Posterior vena cava (tissue), 2 donors: ENCODE measurements around the gene TMEM14C. TPM values are rescaled to one million over a fixed set of nuclear protein-coding genes. Genes with fewer than 3 reads are reported as not detected.

ENCODE experiments used
- DNase-seq: peaks from one replicate; pipeline ENCODE4 v3.0.0-alpha.2; 2020; ENCODE audit warnings: low spot score
- intact Hi-C, 2 donors: fragments of 100-400 bp; cut with DNase I; formaldehyde crosslinking; loops; one replicate each; pipeline versions ENCODE4 v1.14.1 to v1.14.2; 2022 to 2023
- long read RNA-seq, 2 donors: library from polyadenylated mRNA; unstranded; transcript quantifications; one replicate each; pipeline ENCODE4 v2.0.0, GENCODE V29; 2020 to 2021
- total RNA-seq, 2 donors: library from RNA; stranded (reverse); fragmentation: NEBNext Ultra II Directional; extraction: Animal tissue kit (Norgen Biotek cat#: 25700); gene quantifications; one replicate each; pipeline ENCODE4 v1.2.1, GENCODE V29; 2021
- donor health status: DM: yes; HTN: yes; CAD: no.
- donor health status: DM: yes; HTN: yes; CAD: no.

TMEM14C gene
- 100 to 1,000 TPM in 1 of 2 donors, 10 to 100 TPM in 1; 92.0 to 105 TPM for total RNA-seq
- long read RNA-seq, donor 1, transcript TMEM14C-201 (6 exons, 1,113 nt), result major isoform, 24 of 29 reads
- long read RNA-seq, donor 1, partial matches to known transcripts, result 1 of 29 reads
- long read RNA-seq, donor 1, other reads (novel, unspliced or antisense), result 2 of 29 reads
- long read RNA-seq, donor 2, transcript TMEM14C-201 (6 exons, 1,113 nt), result major isoform, 86 of 97 reads
- long read RNA-seq, donor 2, partial matches to known transcripts, result 0 of 97 reads
- long read RNA-seq, donor 2, other reads (novel, unspliced or antisense), result 4 of 97 reads

DNA sequence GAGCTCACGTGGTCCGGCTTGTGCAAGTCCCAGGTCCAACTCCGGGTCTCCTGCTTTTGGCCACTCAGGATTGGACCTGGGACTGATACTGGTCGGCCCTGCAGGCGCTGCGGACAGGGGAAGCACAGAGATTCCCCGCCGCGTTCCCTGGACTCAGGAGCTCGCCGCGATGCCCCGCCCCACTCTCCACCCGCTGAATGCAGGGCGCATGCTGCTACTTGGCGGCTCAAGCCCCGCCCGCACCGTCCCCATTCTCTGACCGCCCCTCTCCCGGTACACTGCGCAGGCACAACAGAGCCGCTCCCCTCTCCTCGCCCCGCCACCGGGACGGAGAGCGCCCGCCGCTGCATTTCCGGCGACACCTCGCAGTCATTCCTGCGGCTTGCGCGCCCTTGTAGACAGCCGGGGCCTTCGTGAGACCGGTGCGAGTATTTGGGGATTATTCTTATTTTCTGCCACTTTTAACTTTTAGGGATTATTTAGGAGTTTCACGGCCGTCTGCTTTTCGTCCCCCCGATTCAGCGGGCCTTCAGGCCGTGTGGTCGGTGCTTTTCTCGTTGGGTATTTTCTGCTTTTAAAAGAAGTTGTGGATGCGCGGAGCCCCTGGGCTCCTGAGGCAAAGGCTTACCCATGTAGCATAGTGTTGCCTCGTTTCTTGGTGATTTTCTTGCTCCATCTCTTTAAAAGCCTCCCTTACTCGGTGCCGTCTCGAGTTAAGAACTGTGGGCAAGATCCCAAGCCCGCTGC lies at the start of gene TMEM14C:
TMEM14C (plus strand) TSS at position 251 of the 747 bp plus-strand sequence. CDS start 1,544 bp downstream, outside the sequence.
- peak; percentile 100 for DNase-seq
- intact Hi-C loops, result no loop called here

DNA sequence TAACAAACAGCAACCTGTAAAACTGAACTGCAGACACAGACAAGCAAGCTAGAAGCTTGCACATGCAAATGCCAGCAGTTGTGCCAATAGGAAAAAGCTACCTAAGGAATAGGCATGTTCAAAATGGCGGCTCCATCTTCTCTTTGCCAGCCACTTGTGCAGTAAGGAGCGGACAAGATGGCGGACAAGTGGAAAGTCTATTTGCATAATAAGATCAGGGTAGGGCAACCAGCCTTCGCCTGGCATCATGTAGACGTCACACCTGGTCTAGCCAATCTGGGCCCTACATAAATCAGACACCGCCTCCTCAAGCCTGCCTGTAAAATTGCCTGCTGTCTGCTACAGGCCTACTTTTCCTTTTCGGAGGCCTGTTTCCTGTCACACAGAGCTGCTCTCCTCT lies 46.5 kb upstream of the TMEM14C start:
- no peak for DNase-seq
- intact Hi-C loops, result no loop called here

DNA sequence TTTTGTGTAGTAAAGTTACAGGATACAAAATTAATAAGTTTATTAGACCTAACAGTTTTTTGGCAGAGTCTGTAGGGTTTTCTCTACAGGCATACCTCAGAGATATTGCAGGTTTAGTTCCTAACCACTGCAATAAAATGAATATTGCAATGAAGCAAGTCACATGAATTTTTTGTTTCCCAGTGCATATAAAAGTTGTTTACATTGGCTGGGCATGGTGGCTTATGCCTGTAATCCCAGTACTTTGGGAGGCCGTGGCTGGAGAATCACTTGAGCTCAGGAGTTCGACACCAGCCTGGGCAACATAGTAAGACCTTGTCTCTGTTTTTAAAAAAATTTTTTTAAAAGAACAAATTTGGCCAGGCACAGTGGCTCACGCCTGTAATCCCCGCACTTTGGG lies 44.4 kb upstream of the TMEM14C start:
- intact Hi-C loops, result no loop called here
- no peak for DNase-seq

DNA sequence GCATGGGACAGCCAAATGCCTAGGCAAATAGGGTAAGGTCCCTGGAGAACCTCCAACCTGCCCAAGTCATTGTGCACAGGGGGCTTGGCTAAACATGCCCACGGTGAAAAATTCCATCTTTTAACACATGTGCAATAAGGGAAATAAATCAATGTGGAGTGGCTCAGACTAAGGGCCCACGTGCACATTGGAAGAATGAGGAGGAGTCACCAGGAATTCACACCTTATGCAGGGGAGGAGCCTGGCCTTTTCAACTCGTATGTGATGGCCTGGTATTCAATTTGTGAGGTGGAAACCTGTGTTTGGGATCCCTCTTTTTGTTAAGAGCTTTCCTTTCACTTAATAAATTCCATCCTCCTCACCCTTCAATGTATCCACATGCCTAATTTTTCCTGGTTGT lies 41.1 kb upstream of the TMEM14C start:
- intact Hi-C loops, result no loop called here
- no peak for DNase-seq

DNA sequence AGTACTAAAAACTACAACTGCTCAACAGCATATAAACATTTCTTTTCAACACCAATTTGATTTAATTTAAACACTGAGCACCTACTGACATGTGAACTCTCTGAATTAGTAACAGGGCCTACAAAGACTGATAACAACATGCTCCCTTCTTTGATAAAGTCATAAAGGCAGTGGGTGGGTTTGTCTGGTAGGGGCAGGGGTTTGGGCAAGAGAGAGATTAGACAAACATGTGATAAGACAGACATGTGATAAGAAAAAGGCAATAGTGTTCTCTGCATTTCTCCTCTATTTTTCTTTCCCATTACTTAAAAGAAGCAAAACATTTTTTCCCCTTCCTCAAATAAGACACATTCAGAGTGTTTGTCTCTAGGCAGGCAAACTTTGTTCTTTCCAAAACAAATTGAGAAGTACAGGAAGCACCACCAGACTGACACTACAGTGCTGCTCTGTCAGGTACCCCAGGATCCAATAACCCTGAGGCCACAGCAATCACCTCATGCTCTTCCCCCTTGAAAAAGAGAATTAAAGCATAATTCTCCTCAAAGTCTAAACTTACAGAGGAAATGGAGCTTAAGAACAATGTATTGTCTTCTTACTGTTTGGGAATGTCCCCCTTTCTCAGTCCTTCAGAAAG lies 40.4 kb upstream of the TMEM14C start:
- no peak for DNase-seq
- intact Hi-C loops, result no loop called here

DNA sequence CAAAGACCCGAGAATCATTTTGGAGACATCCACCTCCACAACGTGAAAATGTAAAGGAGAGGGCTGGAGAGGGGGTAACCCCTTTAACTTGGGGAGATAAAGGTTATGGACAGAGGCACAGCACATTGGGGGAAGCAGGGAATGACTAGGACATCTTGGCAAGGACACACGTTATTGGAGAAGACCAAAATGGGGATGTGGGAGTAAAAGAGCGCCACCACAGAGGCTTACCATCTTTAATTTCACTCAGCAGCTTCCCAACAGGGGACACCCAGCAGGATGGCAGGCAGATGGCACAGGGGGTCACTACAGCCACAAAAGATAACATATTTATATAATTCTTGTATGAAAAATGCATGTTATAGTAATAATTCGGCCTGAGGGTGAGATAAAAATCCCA lies 38.3 kb upstream of the TMEM14C start:
- no peak for DNase-seq
- intact Hi-C loops, result no loop called here

DNA sequence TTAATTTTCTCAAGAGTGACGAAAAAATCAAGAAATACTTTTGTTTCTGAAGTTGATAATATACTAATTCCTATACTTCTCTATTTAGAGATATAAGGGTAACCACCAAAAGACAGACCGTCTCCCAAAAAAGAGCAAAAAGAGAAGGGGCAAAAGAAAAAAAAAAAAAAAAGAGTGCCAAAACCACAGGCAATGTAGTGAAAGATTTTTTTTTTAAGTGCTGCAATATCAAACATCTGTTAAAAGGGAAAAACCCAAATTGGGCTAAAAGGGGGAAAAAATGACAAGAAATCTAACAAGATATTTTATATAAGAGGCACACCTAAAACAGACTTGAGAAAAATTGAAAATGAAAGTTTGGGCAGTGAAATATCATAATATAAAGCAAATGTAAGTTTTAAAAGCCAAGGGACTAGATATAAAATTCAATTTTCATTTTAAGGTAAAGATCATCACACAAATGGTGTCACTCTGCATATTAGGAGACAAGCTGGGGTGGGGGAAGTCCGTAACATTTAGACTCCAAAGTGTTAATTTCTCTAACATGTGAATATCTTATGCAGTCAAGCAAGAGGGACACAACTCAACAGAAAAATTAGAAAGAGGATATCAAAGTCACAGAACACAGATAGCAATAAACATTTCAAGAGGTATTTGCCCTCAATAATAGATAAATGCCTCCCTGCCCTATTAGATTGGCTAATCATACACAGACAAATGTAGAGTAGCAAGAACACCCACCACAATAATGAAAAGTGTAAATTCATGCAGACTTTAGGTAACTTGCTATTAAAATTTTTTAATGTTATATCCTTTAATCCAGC lies 37.6 kb upstream of the TMEM14C start:
- intact Hi-C loops, result no loop called here
- no peak for DNase-seq

DNA sequence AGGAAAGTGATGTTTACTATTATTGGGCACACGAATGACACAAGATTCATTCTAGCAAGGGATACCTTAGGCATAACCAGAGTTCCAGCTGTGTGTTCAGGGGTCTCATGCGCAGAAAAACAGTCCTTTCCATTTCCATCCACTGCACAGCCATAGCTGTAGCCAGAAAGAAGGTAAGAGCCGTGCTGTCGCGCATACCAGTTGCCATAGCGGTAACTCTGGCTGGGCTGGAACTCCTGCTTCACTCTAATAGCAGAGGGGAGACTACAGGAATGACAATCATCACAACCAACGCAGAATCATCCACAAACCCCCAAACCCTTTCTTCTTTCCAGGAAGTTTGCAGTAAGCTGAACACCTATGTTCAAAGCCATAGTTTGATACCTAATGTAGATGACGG lies 36.0 kb upstream of the TMEM14C start:
- no peak for DNase-seq
- intact Hi-C loops, result no loop called here

DNA sequence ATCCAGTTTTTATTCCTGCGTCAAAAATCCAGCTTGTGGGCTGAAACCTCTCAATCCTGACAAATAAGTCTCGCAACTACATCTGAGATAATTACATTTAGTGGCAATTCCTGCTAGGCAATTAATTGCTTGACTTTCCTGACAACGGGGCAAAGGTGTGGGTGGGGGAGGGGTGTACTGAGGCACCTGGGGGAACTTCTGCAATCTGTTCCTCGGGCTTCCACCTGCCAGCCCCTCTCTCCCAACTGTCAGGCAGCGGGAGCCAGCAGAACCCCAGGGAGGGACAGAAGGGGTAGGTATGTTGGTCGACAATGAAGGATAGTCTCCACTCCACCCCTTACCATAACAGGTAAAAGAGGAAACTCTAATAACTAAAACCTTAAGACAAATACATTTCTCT lies 35.3 kb upstream of the TMEM14C start:
- intact Hi-C loops, result no loop called here
- DNase-seq, result no peak

DNA sequence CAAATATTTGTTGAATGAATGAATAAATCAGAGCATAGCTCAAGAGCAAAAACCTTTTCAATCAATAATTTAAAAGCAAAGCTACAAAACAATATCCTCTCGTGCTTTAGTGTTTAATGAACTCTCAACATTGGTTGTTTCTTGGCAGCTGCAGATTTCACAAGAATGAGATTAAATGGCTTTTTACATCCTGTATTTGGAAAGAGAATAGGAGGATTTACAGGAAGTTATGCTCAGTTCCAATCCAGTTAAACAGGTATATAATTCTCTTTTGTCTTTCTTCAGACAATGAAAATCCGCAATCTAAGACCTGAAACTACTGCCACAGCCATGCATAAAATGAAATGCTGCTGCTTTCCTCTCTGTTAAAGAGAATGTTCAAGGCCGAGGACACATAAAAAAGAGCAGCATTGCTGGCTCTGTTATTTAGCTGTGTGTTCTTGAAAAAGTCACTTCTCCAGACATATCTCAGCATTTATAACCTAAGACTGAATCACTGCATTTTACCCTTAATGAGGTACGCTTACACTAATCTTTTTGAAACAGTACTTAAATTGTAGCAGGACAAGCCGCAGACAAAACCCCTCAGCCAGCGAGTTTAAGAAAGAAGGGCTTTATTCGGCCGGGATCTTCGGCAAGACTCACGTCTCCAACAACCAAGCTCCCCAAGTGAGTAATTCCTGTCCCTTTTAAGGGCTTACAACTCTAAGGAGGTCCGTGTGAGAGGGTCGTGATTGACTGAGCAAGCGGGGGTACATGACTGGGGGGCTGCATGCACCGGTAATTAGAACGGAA lies 32.0 kb upstream of the TMEM14C start:
- no peak for DNase-seq
- intact Hi-C loops, result loop anchor here in 1 of 2 donors (10.0 kb wide), 1 partner anchor 176 kb away; no protein-coding TSS in a partner anchor

DNA sequence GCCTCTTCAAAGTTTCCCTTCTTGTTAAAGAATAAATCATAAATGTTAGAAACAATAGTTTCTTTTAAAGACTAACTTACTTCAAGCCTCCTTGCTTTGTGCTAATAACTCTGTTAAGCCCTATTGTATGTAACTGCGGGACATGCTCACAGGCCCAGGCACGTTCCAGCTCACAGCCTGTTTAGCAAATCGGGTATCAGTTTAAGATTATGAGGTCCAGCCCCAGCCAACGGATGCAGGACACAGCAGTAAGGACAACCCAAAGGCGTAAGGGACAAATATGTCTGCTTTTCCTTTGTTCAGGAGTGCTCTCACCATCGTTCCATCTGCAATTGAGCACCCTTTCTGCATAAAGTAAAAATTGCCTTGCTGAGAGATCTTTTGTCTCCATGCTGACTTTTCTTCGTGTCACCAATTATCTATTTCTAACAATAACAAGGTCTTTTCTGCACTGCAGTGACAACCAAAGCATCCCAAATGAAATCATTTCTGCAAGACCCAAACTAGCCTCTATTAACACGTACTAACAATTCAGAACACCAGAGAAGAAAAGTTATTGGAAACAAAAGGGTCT lies 29.8 kb upstream of the TMEM14C start:
- no peak for DNase-seq
- intact Hi-C loops, result loop anchor here in 1 of 2 donors (10.0 kb wide), 1 partner anchor 178 kb away; no protein-coding TSS in a partner anchor

DNA sequence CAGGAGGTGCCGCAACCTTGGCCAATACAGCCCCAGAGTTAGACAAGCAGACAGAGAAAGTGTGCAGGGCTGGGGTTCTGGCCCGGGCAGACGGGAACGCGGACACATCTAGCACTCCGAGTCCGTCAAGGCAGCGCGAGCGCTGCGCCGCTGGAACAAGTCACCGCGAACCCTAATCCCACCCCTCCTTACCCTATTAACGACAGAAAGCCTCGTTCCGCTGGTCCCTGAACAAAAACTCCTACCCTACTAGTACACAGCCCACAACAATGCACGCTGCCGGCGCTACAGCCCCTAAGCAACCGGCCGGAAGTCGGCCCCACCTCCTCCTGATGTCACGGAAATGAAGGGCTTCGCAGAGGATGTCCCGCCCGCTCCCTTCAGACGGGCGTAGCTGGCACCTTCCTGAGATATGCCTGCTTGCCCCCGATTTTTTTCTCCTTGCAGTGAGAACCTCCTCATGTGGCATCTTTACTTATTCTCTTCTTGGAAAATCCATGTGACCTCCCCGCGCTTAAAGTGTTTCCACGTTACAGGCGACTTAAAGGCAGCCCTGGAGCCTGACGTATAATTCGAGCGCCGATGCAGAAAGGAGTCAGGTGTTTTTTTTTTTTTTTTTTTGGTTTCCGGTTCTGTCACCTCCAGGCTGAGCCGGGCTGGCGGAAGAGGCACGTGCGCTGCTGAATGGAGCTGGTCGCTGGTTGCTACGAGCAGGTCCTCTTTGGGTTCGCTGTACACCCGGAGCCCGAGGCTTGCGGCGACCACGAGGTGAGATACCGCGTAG lies 28.4 kb upstream of the TMEM14C start, which contains the start of the genes C6orf52 and PAK1IP1:
C6orf52 (minus strand) TSS at position 315 of the 784 bp plus-strand sequence. CDS start 7,066 bp downstream, outside the sequence.
PAK1IP1 (plus strand) TSS at position 671 of the 784 bp plus-strand sequence; CDS start at position 685, 14 bp downstream.
- intact Hi-C loops, result loop anchor here in 1 of 2 donors (10.0 kb wide), 1 partner anchor 180 kb away; no protein-coding TSS in a partner anchor
- peak; percentile 98 for DNase-seq

DNA sequence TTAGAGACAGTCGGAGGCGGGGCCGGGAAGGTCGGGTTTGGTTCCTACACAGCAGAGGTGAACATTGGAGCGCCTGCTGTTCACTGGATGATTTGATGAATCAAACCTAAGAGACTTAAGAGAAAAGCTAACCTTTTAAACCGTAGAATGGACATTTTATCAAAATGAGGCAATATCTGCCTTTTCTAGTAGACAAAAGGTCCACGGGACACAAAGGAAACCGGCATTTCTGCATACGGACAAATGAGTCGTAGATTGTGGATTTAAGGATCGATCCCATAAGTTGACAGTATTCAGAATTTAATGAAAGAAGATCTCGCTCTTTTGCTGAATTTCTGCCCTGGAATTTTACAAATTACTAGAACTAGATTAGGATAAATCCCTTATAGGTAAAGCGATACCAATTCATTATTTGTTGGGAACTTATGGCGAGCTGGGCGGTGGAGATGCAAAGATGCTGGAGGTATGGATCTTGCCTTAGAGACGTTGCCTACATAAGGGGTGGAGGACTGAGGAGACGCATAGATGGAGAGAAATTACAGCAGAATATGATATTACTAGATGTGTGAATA lies 27.7 kb upstream of the TMEM14C start:
- intact Hi-C loops, result loop anchor here in 1 of 2 donors (10.0 kb wide), 1 partner anchor 180 kb away; no protein-coding TSS in a partner anchor
- no peak for DNase-seq

DNA sequence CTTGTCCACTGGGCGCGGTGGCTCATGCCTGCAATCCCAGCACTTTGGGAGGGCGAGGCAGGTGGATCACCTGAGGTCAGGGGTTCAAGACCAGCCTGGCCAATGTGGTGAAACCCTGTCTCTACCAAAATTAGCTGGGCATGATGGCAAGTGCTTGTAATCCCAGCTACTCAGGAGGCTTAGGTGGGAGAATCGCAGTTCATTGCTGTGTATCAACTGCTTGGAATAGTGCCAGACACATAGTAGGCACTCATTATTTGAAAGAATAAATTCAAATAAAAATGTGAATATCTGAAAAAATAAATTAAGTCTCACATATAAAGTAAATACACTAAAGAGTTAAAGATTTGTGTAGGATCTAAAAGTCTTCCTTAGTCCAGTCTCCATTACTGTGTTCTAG lies 26.2 kb upstream of the TMEM14C start:
- intact Hi-C loops, result loop anchor here in 1 of 2 donors (10.0 kb wide), 1 partner anchor 182 kb away; no protein-coding TSS in a partner anchor

DNA sequence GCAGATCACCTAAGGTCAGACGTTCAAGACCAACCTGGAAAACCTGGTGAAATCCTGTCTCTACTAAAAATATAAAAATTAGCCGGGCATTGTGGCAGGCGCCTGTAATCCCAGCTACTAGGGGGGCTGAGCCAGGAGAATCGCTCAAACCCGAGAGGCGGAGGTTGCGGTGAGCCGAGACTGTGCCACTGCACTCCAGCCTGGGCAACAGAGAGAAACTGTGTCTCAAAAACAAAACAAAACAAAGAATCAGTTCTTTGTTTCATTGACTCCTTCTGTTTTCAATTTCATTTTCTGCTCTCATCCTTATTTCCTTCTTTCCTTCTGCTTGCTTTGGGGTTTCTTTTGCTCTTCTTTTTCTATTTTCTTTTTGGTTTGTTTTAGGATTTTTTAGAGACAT lies 8.9 kb upstream of the TMEM14C start:
- intact Hi-C loops, result no loop called here
- DNase-seq, result no peak

More for the DNA sequence above, 26.2 kb upstream of the TMEM14C start:
- no peak for DNase-seq

DNA sequence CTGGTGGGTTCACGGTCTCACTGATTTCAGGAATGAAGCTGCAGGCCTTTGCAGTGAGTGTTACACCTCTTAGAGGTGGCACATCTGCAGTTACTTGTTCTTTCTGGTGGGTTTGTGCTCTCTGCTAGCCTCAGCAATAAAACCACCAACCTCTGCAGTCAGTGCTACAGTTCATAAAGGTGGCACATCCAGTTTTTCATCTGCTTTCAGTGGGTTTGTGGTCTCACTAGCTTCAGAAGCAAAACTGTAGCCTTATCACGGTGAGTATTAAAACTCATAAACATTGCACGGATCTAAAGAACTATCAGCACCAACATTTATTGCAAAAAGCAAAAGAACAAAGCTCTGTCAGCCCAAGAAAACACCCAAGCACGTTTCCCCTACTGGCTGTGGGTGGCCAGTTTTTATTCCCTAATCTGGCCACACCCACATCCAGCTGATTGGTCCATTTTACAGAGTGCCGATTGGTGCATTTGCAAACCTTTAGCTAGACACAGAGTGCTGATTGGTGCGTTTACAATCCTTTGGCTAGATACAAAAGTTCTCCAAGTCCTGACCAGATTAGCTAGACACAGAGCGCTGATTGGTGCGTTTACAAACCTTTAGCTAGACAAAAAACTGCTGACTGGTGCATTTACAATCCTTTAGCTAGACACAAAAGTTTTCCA lies 3.4 kb upstream of the TMEM14C start:
- intact Hi-C loops, result no loop called here

More for the DNA sequence above, 3.4 kb upstream of the TMEM14C start:
- DNase-seq, result no peak
